GM12878 (cell line): ENCODE measurements around the gene F7. TPM values are rescaled to one million over a fixed set of nuclear protein-coding genes. Genes with fewer than 3 reads are reported as not detected.

Experiments used
- ATAC-seq: fragments of 200-7000 bp; cut with Tn5 transposase; 3 replicates; pipeline ENCODE4 v1.9.1; 2020; ENCODE audit warnings: mild to moderate bottlenecking, moderate library complexity
- BruUV-seq: library from RNA; stranded (reverse); fragments of 400-500 nt; replicated peaks from 2 replicates; lab custom pipeline; 2021; lab: Mats Ljungman, UMichigan
- CTCF ChIA-PET: fragments of 300-600 bp; sonication (Branson Sonifier 250); formaldehyde crosslinking; extraction: SDS; loops from one replicate; lab custom pipeline; 2021; ENCODE audit warnings: inconsistent platforms; lab: Yijun Ruan, JAX
- POLR2A ChIA-PET: fragments of 350-600 bp; formaldehyde crosslinking; extraction: SDS; loops from one replicate; lab custom pipeline; 2021; ENCODE audit warnings: inconsistent platforms; lab: Charles Lee
- RAD21 ChIA-PET: fragments of 300-600 bp; sonication (Branson Sonifier 250); formaldehyde crosslinking; loops from one replicate; lab custom pipeline; 2023; ENCODE audit warnings: antibody characterized with exemption; ENCODE audit not compliant: unreplicated experiment; lab: Charles Lee
- SMC1A ChIA-PET: fragments of 300-600 bp; sonication (Branson Sonifier 250); formaldehyde crosslinking; loops from one replicate; lab custom pipeline; 2023; ENCODE audit not compliant: unreplicated experiment, uncharacterized antibody; lab: Charles Lee
- DNase-seq: peaks from one replicate; pipeline ENCODE4 v3.0.0-alpha.2; 2011; ENCODE audit warnings: low read depth, low spot score
- FAIRE-seq: peaks from 3 replicates; lab custom pipeline; 2011; peaks lifted over from hg19 to GRCh38; lab: Jason Lieb, UNC
- H2AFZ ChIP-seq: 2 replicates; pipeline ENCODE4 v1.6.0; 2011; ENCODE audit warnings: low read depth, low read length, control low read depth; ENCODE audit not compliant: control insufficient read depth
- H3K27ac ChIP-seq: 2 replicates; pipeline ENCODE4 v1.5.1; 2011; ENCODE audit warnings: control low read depth; ENCODE audit not compliant: control insufficient read depth, insufficient read depth
- H3K27me3 ChIP-seq, 2 experiments: replicated peaks in 1 of 2; 2 replicates each; pipeline versions ENCODE4 v1.6.0 to v1.6.1; 2011; ENCODE audit warnings: low read length in 1 of 2; ENCODE audit not compliant: control insufficient read depth in 2 of 2, insufficient read depth in 2 of 2
- H3K36me3 ChIP-seq, 2 experiments: 2 replicates each; pipeline ENCODE4 v1.5.1; 2011; ENCODE audit warnings: low read length in 1 of 2; ENCODE audit not compliant: control insufficient read depth in 2 of 2, insufficient read depth in 2 of 2
- H3K4me1 ChIP-seq: 2 replicates; pipeline ENCODE4 v1.6.1; 2011; ENCODE audit warnings: mild to moderate bottlenecking, low read length, moderate library complexity, mixed read lengths; ENCODE audit not compliant: control insufficient read depth, insufficient read depth
- H3K4me2 ChIP-seq: 2 replicates; pipeline ENCODE4 v1.6.0; 2011; ENCODE audit warnings: control low read depth; ENCODE audit not compliant: control insufficient read depth, insufficient read depth
- H3K4me3 ChIP-seq: fragments of 200-600 bp; sonication (generic); 2 replicates; pipeline ENCODE4 v1.5.1; 2016
- H3K79me2 ChIP-seq: 2 replicates; pipeline ENCODE4 v1.6.0; 2011; ENCODE audit warnings: low read length; ENCODE audit not compliant: control insufficient read depth, insufficient read depth
- H3K9ac ChIP-seq: 2 replicates; pipeline ENCODE4 v1.8.0; 2011; ENCODE audit warnings: low read length, control low read depth, mixed read lengths; ENCODE audit not compliant: control insufficient read depth, insufficient read depth
- H3K9me3 ChIP-seq: replicated peaks from 3 replicates; pipeline ENCODE4 v1.5.1; 2011; ENCODE audit warnings: mild to moderate bottlenecking, low read length; ENCODE audit not compliant: control insufficient read depth, insufficient read depth
- H4K20me1 ChIP-seq: 2 replicates; pipeline ENCODE4 v1.6.0; 2011; ENCODE audit not compliant: control insufficient read depth, insufficient read depth
- CHD4 ChIP-seq: fragments of 200-600 bp; sonication (generic); IDR thresholded peaks from 2 replicates; pipeline ENCODE4 v1.6.1; 2016; ENCODE audit warnings: mild to moderate bottlenecking
- EZH2 ChIP-seq: IDR thresholded peaks from 2 replicates; pipeline ENCODE4 v1.6.1; 2012; ENCODE audit warnings: low read depth, mild to moderate bottlenecking, control low read depth, inconsistent platforms, low read length, borderline replicate concordance; ENCODE audit not compliant: control insufficient read depth
- FOS ChIP-seq: IDR thresholded peaks from 3 replicates; pipeline ENCODE4 v1.6.1; 2011; ENCODE audit warnings: borderline replicate concordance; ENCODE audit not compliant: insufficient read length; ENCODE audit errors: extremely low read depth
- HDGF ChIP-seq: fragments of 450-650 bp; IDR thresholded peaks from 2 replicates; pipeline ENCODE4 v1.6.1; 2016; ENCODE audit warnings: antibody characterized with exemption
- IKZF1 ChIP-seq: fragments of 450-650 bp; conservative IDR thresholded peaks from 2 replicates; pipeline ENCODE4 v1.6.1; 2017; ENCODE audit warnings: antibody characterized with exemption, mild to moderate bottlenecking
- LARP7 ChIP-seq: fragments of 450-650 bp; IDR thresholded peaks from 2 replicates; pipeline ENCODE4 v1.6.1; 2017; ENCODE audit warnings: mild to moderate bottlenecking
- NFYA ChIP-seq: IDR thresholded peaks from 2 replicates; pipeline ENCODE4 v1.6.1; 2011; ENCODE audit warnings: low read depth, mild to moderate bottlenecking, low read length, improper control_type of control experiment, borderline replicate concordance
- NKRF ChIP-seq: fragments of 450-650 bp; conservative IDR thresholded peaks from 2 replicates; pipeline ENCODE4 v1.6.1; 2017; ENCODE audit warnings: mild to moderate bottlenecking, moderate library complexity
- PKNOX1 ChIP-seq: fragments of 450-650 bp; IDR thresholded peaks from 2 replicates; pipeline ENCODE4 v1.6.1; 2016; ENCODE audit warnings: mild to moderate bottlenecking
- RCOR1 ChIP-seq: conservative IDR thresholded peaks from 2 replicates; pipeline ENCODE4 v1.6.1; 2012; ENCODE audit warnings: low read depth, low read length, improper control_type of control experiment
- STAT3 ChIP-seq: IDR thresholded peaks from 2 replicates; pipeline ENCODE4 v1.6.1; 2011; ENCODE audit warnings: low read depth, low read length, improper control_type of control experiment
- YY1 ChIP-seq: IDR thresholded peaks from 2 replicates; pipeline ENCODE4 v1.6.1; 2011; ENCODE audit warnings: low read depth, mild to moderate bottlenecking, low read length
- WGBS: methylation state at CpG from one replicate; pipeline ENCODE4 v1.1.6; 2016; ENCODE audit warnings: low lambda C conversion rate; ENCODE audit not compliant: insufficient replicate concordance, insufficient coverage; ENCODE audit errors: missing lambda C conversion rate; 5-methylcytosine and 5-hydroxymethylcytosine counted together
- in situ Hi-C: fragments of 300-500 bp; cut with MboI; formaldehyde crosslinking; loops from 9 replicates; pipeline ENCODE4 v1.14.3; 2018; ENCODE audit warnings: mixed read lengths
- intact Hi-C: fragments of 100-400 bp; cut with micrococcal nuclease; formaldehyde crosslinking; loops from one replicate; pipeline ENCODE4 v1.14.2; 2022; ENCODE audit not compliant: unreplicated experiment
- polyA plus RNA-seq, 11 experiments: library from polyadenylated mRNA; depleted of rRNA in 4 of 11; unstranded in 6 of 11; stranded (reverse) in 5 of 11; fragments of >200 nt; fragmentation: Nextera tagmentation in 4 of 11; fragmentation: Illumina TruSeq in 1 of 11; extraction: Ambion mirVana in 4 of 11; extraction: Trizol in 1 of 11; gene quantifications; 1 replicate in 1 of 11; 2 replicates in 10 of 11; pipeline versions ENCODE4 v1.2.1 to v1.2.3, GENCODE V29; 2011 to 2016; ENCODE audit warnings: inconsistent platforms in 2 of 11, missing spikeins in 2 of 11, low read depth in 1 of 11
- total RNA-seq, 4 experiments: library from RNA; depleted of rRNA in 3 of 4; stranded (reverse); fragments of >200 nt in 3 of 4; fragmentation: Illumina TruSeq in 1 of 4; extraction: Trizol in 1 of 4; gene quantifications; 2 replicates each; pipeline versions ENCODE4 v1.2.1 to v1.2.3, GENCODE V29; 2013 to 2021
- TF ChIP-seq, protein P1 (sequence below): fragments of 450-650 bp; IDR thresholded peaks from 2 replicates; pipeline ENCODE4 v1.6.1; 2018; ENCODE audit warnings: borderline replicate concordance, mild to moderate bottlenecking; ENCODE audit not compliant: partially characterized antibody

The F7 gene
- total and polyA plus RNA-seq, 10 of the 15 experiments (the other 5 are each of a cell fraction or from before 2014, with no cell fraction given) = not detected

DNA sequence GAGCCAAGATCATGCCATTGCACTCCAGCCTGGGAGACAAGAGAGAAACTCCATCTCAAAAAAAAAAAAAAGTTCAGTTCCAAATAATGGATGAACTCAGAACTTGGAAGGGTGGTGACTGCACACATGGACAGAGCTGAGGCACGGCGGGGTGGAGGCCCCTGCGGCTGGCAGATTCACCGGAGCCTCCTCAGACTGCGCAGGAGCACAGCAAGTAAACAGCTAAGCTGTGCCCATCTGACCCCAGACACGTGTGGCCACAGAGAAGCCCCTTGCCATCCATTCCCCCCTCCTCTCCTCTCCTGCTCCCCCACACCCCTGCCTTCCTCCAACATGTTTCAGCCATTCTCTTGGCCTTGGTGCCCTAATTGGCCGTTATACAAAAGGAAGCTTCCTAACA lies 37.3 kb downstream of the F7 start (continued):
- TF ChIP-seq PKNOX1 = no peak

DNA sequence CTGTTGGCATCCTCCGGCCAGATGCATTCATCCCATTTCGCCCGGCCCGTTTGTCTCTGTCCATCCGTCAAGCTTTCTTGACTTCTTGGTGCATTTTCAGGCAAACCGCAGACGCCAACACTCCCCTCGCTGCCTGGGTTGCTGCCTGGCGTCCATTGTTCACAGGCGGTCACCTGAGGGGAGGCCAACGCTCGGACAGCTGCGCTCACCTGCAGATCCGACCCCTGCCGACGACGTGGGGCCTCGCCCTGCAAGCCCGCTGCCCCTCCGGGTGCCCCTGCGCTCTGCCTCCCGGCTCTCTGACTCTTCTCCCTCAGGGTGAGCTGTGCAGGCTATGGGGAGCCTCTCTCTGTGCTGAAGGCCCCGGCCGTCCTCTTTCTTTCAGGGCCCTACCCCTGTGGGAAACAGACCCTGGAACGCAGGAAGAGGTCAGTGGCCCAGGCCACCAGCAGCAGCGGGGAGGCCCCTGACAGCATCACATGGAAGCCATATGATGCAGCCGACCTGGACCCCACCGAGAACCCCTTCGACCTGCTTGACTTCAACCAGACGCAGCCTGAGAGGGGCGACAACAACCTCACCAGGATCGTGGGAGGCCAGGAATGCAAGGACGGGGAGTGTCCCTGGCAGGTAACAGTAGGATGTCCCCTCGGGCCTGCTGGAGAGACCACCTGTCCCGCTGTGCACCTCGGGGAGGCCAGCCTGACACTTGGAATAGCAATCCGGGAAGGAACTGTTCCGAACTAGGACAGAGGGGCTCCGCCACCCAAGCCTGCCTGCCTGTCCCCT lies 38.1 kb downstream of the F7 start:
- CTCF ChIA-PET = interaction anchor here (0.6 to 0.7 kb wide), 2 partner anchors 85 to 252 kb away, joined by 3 read pairs; no protein-coding TSS in a partner anchor
- BruUV-seq = no TSS peak
- no peak for ATAC-seq
- TF ChIP-seq FOS = no peak
- no peak for TF ChIP-seq LARP7
- no peak for TF ChIP-seq YY1
- TF ChIP-seq NKRF = no peak
- no peak for TF ChIP-seq NFYA
- TF ChIP-seq STAT3 = no peak
- no peak for TF ChIP-seq HDGF
- no peak for TF ChIP-seq RCOR1
- TF ChIP-seq IKZF1 = no peak
- TF ChIP-seq EZH2 = no peak
- no peak for TF ChIP-seq CHD4
- TF ChIP-seq, protein P1, sequence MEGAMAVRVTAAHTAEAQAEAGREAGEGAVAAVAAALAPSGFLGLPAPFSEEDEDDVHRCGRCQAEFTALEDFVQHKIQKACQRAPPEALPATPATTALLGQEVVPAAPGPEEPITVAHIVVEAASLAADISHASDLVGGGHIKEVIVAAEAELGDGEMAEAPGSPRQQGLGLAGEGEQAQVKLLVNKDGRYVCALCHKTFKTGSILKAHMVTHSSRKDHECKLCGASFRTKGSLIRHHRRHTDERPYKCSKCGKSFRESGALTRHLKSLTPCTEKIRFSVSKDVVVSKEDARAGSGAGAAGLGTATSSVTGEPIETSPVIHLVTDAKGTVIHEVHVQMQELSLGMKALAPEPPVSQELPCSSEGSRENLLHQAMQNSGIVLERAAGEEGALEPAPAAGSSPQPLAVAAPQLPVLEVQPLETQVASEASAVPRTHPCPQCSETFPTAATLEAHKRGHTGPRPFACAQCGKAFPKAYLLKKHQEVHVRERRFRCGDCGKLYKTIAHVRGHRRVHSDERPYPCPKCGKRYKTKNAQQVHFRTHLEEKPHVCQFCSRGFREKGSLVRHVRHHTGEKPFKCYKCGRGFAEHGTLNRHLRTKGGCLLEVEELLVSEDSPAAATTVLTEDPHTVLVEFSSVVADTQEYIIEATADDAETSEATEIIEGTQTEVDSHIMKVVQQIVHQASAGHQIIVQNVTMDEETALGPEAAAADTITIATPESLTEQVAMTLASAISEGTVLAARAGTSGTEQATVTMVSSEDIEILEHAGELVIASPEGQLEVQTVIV = no peak

More for the DNA sequence above, 38.1 kb downstream of the F7 start:
- Histone ChIP-seq H3K4me3 (no peak overlapping the region), H3K4me2 (no peak overlapping the region), H3K27ac (no peak overlapping the region), H4K20me1 (no peaks in the 10 kb centered on the region), H3K4me1 (no peaks in the 10 kb centered on the region), H3K79me2 (no peaks in the 10 kb centered on the region), H3K9me3 (no peaks in the 10 kb centered on the region; the same call in 2 of the 3 replicates), H2AFZ (no peak overlapping the region), H3K9ac (no peak overlapping the region), H3K36me3 (no peaks in the 10 kb centered on the region), H3K27me3 (no peaks in the 10 kb centered on the region; a peak in 1 of 4 replicates)
- RAD21 ChIA-PET = no interaction called here
- intact Hi-C loops (no loop called here), in situ Hi-C loops (no loop called here)
- no peak for FAIRE-seq
- no peak for DNase-seq
- 53% methylated on average over 39 of the region's 39 CpGs for WGBS
- SMC1A ChIA-PET = no interaction called here
- POLR2A ChIA-PET = no interaction called here
